Occipital lobe (tissue), 2 donors: ENCODE data around the gene ZGLP1. TPM values are rescaled to one million over a fixed set of nuclear protein-coding genes. Genes with fewer than 3 reads are reported as not detected.
A peak's percentile ranks its signal among the peaks of the same experiment; 100 is the strongest.
"Not testable (repeated sequence)": the region's sequence is repeated elsewhere in the genome, so short reads cannot be mapped to it uniquely, and the experiment has no call there.

Source experiments
- DNase-seq: peaks from one replicate; lab custom pipeline; 2025; lab: John Stamatoyannopoulos, UW
- total RNA-seq: library from RNA; depleted of rRNA; stranded (reverse); fragments of >200 nt; gene quantifications from one replicate; pipeline ENCODE4 v1.2.3, GENCODE V29; 2014

ZGLP1 gene
- total RNA-seq, 1 donor from 2014 or later: 1.6 TPM

DNA sequence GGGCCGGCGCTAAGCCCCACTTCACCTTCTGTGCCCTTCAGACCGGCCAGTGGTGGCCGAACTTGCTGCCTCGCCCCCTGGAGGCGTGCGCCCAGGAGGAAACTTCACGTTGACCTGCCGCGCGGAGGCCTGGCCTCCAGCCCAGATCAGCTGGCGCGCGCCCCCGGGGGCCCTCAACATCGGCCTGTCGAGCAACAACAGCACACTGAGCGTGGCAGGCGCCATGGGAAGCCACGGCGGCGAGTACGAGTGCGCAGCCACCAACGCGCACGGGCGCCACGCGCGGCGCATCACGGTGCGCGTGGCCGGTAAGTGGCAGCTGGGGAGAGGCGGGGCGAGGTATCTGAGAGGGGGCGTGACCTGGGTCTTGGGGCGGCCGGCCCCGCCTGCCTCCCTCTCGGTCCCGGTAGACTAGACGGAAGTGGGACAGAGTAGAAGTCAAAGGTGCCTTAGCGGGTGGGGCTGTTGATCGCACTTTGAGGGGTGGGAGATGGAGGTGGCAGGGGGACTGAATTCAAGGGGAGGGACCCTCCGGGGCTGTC, 14.2 kb downstream of the ZGLP1 start:
- no peak for DNase-seq

DNA sequence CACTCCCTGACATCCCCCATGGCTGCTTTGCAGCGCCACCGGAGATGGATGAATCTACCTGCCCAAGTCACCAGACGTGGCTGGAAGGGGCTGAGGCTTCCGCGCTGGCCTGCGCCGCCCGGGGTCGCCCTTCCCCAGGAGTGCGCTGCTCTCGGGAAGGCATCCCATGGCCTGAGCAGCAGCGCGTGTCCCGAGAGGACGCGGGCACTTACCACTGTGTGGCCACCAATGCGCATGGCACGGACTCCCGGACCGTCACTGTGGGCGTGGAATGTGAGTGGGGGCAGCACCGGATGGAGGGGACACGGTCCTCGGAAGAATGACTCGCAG, 15.3 kb downstream of the ZGLP1 start:
- no peak for DNase-seq

DNA sequence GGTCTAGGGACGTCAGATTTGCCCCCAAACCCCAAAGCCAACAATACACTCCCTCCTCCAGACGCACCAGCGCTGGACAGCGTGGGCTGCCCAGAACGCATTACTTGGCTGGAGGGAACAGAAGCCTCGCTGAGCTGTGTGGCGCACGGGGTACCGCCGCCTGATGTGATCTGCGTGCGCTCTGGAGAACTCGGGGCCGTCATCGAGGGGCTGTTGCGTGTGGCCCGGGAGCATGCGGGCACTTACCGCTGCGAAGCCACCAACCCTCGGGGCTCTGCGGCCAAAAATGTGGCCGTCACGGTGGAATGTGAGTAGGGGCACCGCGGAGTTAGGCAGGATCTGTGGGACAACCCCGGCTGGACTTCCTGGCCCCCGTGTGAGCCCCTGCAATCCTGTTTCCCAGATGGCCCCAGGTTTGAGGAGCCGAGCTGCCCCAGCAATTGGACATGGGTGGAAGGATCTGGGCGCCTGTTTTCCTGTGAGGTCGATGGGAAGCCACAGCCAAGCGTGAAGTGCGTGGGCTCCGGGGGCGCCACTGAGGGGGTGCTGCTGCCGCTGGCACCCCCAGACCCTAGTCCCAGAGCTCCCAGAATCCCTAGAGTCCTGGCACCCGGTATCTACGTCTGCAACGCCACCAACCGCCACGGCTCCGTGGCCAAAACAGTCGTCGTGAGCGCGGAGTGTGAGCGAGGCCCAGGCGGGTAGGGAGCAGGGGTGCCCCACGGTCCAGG, 15.8 kb downstream of the ZGLP1 start:
- no peak for DNase-seq

DNA sequence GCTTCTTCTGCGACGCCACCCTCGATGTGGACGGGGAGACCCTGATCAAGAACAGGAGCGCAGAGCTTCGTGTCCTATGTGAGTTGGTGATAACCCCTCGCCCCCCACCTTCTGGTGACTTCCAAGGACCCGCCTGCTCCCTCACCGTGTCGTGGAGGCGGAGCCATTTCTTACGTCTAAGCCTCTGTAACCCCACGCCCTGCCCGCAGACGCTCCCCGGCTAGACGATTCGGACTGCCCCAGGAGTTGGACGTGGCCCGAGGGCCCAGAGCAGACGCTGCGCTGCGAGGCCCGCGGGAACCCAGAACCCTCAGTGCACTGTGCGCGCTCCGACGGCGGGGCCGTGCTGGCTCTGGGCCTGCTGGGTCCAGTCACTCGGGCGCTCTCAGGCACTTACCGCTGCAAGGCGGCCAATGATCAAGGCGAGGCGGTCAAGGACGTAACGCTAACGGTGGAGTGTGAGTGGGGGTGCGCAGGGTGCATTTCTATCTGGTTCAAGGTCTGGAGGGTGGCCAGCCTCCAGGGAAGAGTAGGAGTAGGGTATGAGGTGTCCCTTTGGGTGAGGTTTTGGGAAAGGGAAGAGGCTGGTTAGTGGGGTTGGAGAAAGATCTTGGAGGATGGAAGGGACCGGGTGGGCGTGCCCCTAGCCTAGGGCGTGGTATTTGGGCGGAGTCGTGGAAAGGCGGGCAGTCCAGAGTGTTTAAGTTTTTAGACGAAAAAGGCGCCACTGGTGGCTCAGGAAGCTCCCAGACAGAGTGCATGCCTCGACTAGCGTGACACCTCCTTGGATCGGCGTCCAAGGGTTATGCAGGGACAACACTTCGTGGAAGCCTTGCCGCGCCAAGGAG, 16.6 kb downstream of the ZGLP1 start:
- no peak for DNase-seq

DNA sequence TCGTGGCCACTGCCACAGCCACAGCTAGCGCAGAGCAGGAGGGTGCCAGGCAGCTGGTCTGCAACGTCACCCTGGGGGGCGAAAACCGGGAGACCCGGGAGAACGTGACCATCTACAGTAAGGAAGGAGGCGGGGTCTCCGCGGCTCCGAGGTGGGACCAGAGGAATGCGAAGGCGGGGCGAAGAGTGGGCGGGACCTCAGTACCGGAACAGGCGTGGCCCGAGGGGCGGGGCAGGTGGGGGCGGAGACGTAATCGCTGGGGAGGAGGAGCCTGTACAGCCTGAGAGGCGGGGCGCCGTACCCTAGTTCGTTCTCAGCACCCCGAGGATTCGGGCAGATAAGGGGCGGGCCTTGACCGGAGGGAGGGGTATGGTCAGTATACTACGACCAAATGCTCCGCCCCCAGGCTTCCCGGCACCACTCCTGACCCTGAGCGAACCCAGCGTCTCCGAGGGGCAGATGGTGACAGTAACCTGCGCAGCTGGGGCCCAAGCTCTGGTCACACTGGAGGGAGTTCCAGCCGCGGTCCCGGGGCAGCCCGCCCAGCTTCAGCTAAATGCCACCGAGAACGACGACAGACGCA, 17.3 kb downstream of the ZGLP1 start:
- peak; percentile 35 for DNase-seq

DNA sequence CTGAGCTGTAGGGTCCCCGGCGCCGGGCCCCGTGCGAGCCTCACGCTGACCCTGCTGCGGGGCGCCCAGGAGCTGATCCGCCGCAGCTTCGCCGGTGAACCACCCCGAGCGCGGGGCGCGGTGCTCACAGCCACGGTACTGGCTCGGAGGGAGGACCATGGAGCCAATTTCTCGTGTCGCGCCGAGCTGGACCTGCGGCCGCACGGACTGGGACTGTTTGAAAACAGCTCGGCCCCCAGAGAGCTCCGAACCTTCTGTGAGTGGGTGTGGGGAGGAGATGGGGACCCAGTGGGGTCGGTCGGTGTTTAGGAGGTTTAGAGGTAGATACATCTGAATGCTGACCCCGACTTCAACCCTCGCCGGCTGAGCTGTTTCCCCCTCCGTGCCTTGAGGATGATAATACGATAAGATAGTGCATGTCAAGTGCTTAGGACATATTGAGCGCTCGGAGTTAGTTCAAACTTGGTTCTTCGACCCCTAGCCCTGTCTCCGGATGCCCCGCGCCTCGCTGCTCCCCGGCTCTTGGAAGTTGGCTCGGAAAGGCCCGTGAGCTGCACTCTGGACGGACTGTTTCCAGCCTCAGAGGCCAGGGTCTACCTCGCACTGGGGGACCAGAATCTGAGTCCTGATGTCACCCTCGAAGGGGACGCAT, 17.9 kb downstream of the ZGLP1 start:
- no peak for DNase-seq

DNA sequence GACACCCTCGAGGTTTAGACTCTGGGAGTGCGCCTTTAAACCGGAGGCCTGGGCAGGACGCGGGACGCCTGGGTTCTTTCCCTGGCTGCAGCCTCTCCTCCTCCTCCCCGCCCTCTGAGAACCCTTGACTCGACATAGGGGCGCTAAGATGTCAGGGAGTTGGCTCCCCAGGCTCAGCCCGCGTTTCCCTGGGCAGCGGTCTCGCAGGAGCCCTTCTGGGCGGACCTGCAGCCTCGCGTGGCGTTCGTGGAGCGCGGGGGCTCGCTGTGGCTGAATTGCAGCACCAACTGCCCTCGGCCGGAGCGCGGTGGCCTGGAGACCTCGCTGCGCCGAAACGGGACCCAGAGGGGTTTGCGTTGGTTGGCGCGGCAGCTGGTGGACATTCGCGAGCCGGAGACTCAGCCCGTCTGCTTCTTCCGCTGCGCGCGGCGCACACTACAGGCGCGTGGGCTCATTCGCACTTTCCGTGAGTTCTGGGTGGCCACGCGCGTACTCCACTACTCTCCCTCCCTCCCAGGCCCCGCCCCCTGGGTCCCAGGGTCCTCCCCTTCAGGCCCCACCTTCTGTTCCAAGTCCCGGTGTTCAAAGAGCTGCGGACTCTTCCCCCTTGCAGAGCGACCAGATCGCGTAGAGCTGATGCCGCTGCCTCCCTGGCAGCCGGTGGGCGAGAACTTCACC, 18.6 kb downstream of the ZGLP1 start:
- DNase-seq: no peak

DNA sequence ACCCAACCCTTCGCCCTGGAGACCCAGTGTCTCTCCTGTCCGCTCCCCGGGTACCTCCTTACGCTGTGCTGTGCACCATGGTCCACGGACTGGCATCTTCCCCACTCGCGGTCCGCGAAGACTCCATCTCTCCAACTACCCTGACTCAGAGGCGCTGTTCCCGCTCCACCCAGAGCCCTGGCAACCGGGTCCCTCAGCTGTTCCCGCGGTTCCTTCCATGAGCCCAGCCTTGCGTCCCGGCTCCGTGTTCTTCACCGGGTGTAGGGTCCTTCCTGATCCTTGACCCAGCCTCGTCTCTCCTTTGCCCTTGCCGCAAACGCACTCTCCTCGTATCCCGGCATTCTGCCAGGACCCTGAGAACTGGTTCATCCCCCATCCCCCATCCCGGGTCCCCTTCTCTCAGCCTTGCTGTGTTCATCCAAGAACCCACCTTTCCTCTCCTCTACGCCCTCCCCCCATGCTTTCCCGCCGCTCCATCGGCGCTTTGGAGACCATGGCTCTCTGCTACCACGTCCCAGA, 19.2 kb downstream of the ZGLP1 start:
- DNase-seq: no peak

DNA sequence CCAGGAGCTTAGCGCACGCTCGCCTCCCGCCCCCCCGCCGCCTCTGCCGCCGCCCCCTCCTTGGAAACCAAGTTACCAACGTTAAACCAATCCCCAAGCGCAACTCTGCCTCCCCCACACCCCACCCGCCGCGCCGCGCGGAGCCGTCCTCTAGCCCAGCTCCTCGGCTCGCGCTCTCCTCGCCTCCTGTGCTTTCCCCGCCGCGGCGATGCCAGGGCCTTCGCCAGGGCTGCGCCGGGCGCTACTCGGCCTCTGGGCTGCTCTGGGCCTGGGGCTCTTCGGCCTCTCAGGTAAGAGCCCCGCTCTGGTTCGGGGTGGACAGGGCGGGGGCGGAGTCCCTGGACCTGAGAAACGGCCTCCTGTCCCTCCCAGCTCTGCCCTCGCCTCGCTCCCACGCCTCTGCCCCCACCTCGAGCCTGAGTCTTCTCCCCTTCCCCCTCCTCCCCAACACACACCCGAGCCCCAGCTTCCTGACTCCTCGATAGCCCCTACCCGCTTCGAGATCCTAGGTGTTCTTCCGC, 19.7 kb downstream of the ZGLP1 start, which contains the start of gene ICAM5:
Gene ICAM5, plus strand, starts transcription at position 117 of the 521 bp plus-strand sequence. Its CDS starts 92 bp downstream, at position 209.
- peak; percentile 54 for DNase-seq

DNA sequence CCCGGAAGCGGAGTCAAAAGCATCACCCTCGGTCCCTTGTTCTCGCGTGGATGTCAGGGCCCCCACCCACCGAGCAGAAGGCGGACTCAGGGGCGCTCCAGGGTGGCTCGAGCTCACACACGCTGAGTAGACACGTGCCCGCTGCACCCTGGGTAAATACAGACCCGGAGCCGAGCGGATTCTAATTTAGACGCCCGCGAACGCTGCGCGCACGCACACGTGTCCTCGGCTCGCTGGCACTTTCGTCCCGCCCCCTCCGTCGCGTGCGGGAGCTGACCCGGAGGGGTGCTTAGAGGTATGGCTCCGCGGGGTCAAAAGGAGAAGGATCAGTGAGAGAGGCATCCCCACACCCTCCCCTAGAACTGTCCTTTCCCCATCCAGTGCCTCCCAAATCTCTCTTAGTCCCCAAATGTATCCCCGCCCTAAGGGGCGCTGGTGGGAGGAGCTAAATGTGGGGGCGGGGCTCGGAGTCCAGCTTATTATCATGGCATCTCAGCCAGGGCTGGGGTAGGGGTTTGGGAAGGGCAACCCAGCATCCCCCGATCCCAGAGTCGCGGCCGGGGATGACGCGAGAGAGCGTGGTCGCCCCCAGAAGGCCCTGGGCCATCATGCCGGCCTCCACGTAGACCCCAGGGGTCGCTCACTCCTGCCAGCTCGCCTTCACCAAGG, 20.3 kb downstream of the ZGLP1 start:
- DNase-seq: peak; percentile 48

DNA sequence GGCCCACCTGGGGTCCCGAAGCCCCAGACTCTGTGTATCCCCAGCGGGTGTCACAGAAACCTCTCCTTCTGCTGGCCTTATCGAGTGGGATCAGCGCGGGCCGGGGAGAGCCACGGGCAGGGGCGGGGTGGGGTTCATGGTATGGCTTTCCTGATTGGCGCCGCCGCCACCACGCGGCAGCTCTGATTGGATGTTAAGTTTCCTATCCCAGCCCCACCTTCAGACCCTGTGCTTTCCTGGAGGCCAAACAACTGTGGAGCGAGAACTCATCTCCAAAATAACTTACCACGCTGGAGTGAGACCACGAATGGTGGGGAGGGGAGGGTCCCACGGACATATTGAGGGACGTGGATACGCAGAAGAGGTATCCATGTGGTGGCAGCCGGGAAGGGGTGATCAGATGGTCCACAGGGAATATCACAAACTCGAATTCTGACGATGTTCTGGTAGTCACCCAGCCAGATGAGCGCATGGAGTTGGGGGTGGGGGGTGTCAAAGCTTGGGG, 20.9 kb downstream of the ZGLP1 start:
- peak; percentile 11 for DNase-seq

DNA sequence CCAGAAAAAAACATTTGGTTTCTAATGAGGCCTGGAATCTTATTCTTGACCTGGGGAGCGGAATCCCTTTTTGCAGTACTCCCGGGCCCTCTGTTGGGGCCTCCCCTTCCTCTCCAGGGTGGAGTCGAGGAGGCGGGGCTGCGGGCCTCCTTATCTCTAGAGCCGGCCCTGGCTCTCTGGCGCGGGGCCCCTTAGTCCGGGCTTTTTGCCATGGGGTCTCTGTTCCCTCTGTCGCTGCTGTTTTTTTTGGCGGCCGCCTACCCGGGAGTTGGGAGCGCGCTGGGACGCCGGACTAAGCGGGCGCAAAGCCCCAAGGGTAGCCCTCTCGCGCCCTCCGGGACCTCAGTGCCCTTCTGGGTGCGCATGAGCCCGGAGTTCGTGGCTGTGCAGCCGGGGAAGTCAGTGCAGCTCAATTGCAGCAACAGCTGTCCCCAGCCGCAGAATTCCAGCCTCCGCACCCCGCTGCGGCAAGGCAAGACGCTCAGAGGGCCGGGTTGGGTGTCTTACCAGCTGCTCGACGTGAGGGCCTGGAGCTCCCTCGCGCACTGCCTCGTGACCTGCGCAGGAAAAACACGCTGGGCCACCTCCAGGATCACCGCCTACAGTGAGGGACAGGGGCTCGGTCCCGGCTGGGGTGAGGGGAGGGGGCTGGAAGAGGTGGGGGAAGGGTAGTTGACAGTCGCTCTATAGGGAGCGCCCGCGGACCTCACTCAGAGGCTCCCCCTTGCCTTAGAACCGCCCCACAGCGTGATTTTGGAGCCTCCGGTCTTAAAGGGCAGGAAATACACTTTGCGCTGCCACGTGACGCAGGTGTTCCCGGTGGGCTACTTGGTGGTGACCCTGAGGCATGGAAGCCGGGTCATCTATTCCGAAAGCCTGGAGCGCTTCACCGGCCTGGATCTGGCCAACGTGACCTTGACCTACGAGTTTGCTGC, 22.5 kb downstream of the ZGLP1 start, which contains the start of gene ICAM4:
Gene ICAM4, plus strand, starts transcription at position 153 of the 935 bp plus-strand sequence. Its CDS starts 58 bp downstream, at position 211.
- DNase-seq: no peak

DNA sequence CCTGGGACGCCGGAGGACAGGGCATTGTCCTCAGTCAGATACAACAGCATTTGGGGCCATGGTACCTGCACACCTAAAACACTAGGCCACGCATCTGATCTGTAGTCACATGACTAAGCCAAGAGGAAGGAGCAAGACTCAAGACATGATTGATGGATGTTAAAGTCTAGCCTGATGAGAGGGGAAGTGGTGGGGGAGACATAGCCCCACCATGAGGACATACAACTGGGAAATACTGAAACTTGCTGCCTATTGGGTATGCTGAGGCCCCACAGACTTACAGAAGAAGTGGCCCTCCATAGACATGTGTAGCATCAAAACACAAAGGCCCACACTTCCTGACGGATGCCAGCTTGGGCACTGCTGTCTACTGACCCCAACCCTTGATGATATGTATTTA, 24.2 kb downstream of the ZGLP1 start:
- DNase-seq: no peak

DNA sequence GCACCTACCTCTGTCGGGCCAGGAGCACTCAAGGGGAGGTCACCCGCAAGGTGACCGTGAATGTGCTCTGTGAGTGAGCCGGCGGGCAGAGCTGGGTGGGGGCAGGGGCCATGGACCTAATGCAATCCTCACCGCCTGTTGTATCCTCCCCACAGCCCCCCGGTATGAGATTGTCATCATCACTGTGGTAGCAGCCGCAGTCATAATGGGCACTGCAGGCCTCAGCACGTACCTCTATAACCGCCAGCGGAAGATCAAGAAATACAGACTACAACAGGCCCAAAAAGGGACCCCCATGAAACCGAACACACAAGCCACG, 24.7 kb downstream of the ZGLP1 start:
- no peak for DNase-seq

DNA sequence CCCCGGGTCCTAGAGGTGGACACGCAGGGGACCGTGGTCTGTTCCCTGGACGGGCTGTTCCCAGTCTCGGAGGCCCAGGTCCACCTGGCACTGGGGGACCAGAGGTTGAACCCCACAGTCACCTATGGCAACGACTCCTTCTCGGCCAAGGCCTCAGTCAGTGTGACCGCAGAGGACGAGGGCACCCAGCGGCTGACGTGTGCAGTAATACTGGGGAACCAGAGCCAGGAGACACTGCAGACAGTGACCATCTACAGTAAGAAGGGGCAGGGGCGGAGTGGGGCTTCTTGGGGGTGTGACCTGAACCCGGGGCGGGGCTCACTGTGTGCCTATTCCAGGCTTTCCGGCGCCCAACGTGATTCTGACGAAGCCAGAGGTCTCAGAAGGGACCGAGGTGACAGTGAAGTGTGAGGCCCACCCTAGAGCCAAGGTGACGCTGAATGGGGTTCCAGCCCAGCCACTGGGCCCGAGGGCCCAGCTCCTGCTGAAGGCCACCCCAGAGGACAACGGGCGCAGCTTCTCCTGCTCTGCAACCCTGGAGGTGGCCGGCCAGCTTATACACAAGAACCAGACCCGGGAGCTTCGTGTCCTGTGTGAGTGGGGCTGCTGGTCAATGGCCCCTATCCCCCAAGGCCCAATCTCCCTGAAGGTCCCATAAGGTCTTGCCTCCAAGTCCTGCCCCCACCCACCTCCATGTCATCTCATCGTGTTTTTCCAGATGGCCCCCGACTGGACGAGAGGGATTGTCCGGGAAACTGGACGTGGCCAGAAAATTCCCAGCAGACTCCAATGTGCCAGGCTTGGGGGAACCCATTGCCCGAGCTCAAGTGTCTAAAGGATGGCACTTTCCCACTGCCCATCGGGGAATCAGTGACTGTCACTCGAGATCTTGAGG, 25.3 kb downstream of the ZGLP1 start:
- DNase-seq: no peak

DNA sequence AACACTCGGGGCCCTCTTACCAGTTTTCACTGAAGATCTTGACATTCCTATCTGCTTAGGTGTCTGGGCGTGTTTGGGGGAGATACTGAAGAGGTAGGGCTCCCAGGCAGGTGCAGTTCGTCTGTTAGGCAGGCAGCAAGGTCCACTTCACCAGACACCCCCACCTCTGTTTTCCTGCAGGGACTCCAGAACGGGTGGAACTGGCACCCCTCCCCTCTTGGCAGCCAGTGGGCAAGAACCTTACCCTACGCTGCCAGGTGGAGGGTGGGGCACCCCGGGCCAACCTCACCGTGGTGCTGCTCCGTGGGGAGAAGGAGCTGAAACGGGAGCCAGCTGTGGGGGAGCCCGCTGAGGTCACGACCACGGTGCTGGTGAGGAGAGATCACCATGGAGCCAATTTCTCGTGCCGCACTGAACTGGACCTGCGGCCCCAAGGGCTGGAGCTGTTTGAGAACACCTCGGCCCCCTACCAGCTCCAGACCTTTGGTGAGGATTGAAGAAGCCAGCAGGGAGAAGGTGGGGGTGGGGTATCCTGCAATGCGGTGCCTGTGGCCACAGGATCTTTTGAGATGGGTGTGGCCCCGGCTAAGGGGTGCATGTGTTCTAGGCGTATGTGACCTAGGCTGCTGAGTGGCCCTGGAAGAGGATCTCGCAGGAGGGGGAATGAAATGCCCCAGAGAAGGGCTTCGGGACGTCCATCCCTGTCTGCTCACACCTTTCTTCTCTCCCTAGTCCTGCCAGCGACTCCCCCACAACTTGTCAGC, 26.1 kb downstream of the ZGLP1 start:
- no peak for DNase-seq

DNA sequence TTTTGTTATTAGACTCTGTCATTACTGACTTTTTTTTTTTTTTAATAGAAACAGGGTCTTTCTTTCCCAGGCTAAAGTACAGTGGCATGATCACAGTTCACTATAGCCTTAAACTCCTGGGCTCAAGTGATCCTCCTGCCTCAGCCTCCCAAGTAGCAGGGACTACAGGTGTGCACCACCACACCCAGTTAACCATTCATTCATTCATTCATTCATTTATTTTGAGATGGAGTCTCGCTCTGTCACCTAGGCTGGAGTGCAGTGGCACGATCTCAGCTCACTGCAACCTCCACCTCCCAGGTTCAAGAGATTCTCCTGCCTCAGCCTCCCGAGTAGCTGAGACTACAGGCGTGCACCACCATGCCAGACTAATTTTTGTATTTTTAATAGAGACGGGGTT, 27.6 kb downstream of the ZGLP1 start:
- DNase-seq: not testable (repeated sequence)
